Retinal pigment epithelial cell (primary cell): ENCODE data around the gene LIMS2.
A peak's percentile ranks its signal among the peaks of the same experiment; 100 is the strongest.

Experiments used
- DNase-seq: peaks from one replicate; pipeline ENCODE4 v3.0.0-alpha.2; 2010; ENCODE audit warnings: low read depth
- H3K4me3 ChIP-seq: 2 replicates; pipeline ENCODE4 v1.5.1; 2011; ENCODE audit warnings: mild to moderate bottlenecking, low read length, control low read depth, moderate library complexity
- CTCF ChIP-seq: conservative IDR thresholded peaks from 2 replicates; pipeline ENCODE4 v1.5.1; 2011; ENCODE audit warnings: low read depth, low read length, control low read depth, inconsistent platforms

Gene LIMS2

GRCh38 chr2:127675331-127676261 is at the start of gene LIMS2:
Gene LIMS2, minus strand, starts transcription at chr2:127675530. Its CDS starts 506 bp downstream, at chr2:127675024.
- no peak for DNase-seq
- H3K4me3 ChIP-seq = peak within 1 kb of the TSS; percentile 56

GRCh38 chr2:127722807-127723206 is 47.5 kb upstream of the LIMS2 start:
- TF ChIP-seq CTCF = no peak
- H3K4me3 ChIP-seq = no peak overlapping the region
- no peak for DNase-seq

More at GRCh38 chr2:127675331-127676261, at the start of gene LIMS2:
- no peak for TF ChIP-seq CTCF

- peak; percentile 28 for DNase-seq
- H3K4me3 ChIP-seq = no peak overlapping the region
- no peak for TF ChIP-seq CTCF
Observed at GRCh38 chr2:127721978-127722355, 46.6 kb upstream of the LIMS2 start.

- H3K4me3 ChIP-seq = no peak overlapping the region
- DNase-seq = peak; percentile 31
- TF ChIP-seq CTCF = no peak
Observed at GRCh38 chr2:127721311-127721977, 46.1 kb upstream of the LIMS2 start.

GRCh38 chr2:127719301-127720218 is 44.2 kb upstream of the LIMS2 start:
- DNase-seq = no peak
- no peak for TF ChIP-seq CTCF
- no peak overlapping the region for H3K4me3 ChIP-seq

- no peak for TF ChIP-seq CTCF
- no peak for DNase-seq
- no peak overlapping the region for H3K4me3 ChIP-seq
Observed at GRCh38 chr2:127718271-127718670, 42.9 kb upstream of the LIMS2 start.
